AG04450 (cell line): Measurements from ENCODE around the gene COL6A2. TPM values are rescaled to one million over a fixed set of nuclear protein-coding genes. Genes with fewer than 3 reads are reported as not detected.

Experiments used
- CTCF ChIA-PET: fragments of 300-600, 350-600 bp; formaldehyde crosslinking; extraction: SDS; loops from one replicate; lab custom pipeline; 2022; ENCODE audit warnings: antibody characterized with exemption, inconsistent platforms; lab: Charles Lee
- POLR2A ChIA-PET: fragments of 350-600 bp; formaldehyde crosslinking; extraction: SDS; loops from one replicate; lab custom pipeline; 2021; ENCODE audit warnings: antibody characterized with exemption, inconsistent platforms; lab: Yijun Ruan, JAX
- DNase-seq: peaks from one replicate; pipeline ENCODE4 v3.0.0-alpha.2; 2011; ENCODE audit warnings: low read depth, low spot score
- H3K27ac ChIP-seq: one replicate; pipeline ENCODE4 v1.5.1; 2012; ENCODE audit warnings: low read depth, low read length, control low read depth
- H3K27me3 ChIP-seq: one replicate; pipeline ENCODE4 v1.6.0; 2012; ENCODE audit warnings: low read length; ENCODE audit not compliant: control insufficient read depth, insufficient read depth
- H3K4me3 ChIP-seq: 2 replicates; pipeline ENCODE4 v1.5.1; 2011; ENCODE audit warnings: mild to moderate bottlenecking, low read depth, low read length, control low read depth
- H3K9me3 ChIP-seq: 2 replicates; pipeline ENCODE4 v1.5.1; 2012; ENCODE audit warnings: low read length; ENCODE audit not compliant: control insufficient read depth, insufficient read depth
- polyA plus RNA-seq: library from polyadenylated mRNA; depleted of rRNA; stranded (reverse); fragments of >200 nt; gene quantifications from 2 replicates; pipeline ENCODE4 v1.2.3, GENCODE V29; 2011
- TF ChIP-seq, protein P1 (sequence below): IDR thresholded peaks from 2 replicates; pipeline ENCODE4 v1.5.1; 2011; ENCODE audit warnings: low read depth, low read length, control low read depth, inconsistent platforms

The COL6A2 gene
- polyA plus RNA-seq, 1 experiment, result 454 TPM

DNA sequence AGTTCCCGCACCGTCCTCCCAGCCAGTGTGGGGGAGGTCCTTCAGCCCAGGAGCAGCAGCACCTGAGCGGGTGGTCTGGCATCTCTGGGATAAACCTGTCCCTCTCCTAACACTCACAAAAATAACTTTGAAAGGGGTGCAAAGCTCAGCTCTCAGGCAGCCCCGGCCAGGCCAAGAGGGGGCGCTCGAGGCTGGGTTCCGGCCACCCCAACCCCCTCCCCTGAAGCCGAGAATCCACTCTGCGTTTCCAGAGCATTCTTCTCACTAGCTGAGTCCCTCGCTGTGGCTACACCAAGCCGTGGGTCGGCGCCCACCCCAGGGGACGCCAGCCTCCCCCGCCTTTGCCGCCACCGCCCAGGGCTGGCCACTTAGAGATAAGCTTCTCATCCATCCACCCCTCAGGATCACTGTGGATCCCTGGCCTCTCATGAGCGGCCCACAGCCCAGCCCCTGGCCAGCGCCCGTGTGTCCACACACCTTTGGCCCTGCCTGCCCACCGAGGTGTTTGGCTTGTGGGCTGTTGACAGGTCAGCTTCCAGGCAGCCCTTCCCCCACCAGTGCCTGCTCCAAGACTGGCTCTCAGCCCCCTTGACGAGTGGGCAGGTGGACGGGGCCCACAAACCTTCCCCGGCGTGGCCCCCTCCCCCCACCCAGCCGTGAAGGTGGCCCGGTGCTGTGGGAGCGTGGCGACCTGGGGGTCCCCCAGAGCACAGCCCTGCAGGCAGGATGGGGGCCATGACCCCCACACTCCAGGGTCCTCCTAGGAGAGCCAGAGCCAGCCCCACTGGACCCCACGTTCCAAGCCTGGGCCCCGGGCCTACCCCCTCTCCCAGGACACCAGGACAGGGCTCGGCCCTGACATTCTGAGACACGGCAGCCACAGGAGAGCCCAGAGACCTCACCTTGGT, 55.6 kb downstream of the COL6A2 start:
- Histone ChIP-seq H3K27me3 (no peaks in the 10 kb centered on the region), H3K4me3 (no peak overlapping the region), H3K9me3 (no peaks in the 10 kb centered on the region; the same call in 1 of the 2 replicates), H3K27ac (no peak overlapping the region)
- TF ChIP-seq, protein P1, sequence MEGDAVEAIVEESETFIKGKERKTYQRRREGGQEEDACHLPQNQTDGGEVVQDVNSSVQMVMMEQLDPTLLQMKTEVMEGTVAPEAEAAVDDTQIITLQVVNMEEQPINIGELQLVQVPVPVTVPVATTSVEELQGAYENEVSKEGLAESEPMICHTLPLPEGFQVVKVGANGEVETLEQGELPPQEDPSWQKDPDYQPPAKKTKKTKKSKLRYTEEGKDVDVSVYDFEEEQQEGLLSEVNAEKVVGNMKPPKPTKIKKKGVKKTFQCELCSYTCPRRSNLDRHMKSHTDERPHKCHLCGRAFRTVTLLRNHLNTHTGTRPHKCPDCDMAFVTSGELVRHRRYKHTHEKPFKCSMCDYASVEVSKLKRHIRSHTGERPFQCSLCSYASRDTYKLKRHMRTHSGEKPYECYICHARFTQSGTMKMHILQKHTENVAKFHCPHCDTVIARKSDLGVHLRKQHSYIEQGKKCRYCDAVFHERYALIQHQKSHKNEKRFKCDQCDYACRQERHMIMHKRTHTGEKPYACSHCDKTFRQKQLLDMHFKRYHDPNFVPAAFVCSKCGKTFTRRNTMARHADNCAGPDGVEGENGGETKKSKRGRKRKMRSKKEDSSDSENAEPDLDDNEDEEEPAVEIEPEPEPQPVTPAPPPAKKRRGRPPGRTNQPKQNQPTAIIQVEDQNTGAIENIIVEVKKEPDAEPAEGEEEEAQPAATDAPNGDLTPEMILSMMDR, result peak; percentile 84
- POLR2A ChIA-PET, result interaction anchor here (0.7 to 1.0 kb wide), 2 partner anchors 74 to 132 kb away, joined by 3 read pairs; partner anchors contain the start of genes MCM3AP and YBEY
- DNase-seq, result no peak
- CTCF ChIA-PET, result interaction anchor here (0.6 to 2.6 kb wide), 16 partner anchors 8 to 481 kb away, joined by 3 to 31 read pairs (median 4); a partner anchor contains a TSS

DNA sequence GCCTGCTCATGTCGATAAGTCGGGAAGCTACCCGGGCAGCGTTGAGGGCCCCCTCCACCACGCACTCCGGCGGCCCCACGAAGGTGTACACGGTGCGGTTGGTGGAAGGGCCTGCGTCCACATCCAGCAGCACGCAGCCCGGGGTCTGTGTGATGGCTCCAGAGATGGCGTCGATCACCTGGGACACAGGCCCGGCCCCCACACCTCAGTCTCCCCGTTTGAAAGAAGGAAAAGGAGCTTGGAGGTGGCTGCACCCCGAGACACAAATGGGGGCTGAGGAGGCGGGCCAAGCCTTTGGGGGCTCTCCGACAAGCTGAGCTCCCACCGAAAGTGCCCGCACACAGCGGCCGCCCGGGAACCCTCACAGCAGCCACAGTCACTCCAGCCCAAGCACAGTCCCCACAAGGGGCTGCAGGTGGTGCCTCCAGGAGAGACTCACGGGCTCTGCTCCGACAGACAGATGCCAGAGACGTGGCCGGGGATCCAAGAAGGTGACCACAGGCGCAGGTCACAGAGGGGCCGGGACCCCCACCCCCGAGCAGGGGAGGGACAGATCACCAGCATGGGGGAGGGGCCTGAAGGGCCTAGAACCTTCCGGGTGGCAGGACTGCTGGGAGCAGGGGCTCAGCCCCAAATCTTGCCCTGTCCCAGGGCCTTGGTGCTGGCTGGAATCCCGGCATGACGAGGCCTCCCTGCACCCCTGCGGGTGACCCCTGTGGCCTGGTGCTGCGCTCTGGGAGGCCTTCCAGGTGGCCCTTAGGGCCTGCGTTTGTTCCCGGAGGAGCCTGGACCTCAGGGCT, 56.4 kb downstream of the COL6A2 start:
- DNase-seq, result no peak
- no peak overlapping the region for H3K4me3 ChIP-seq
- TF ChIP-seq, protein P1, result no peak
- POLR2A ChIA-PET, result no interaction called here
- CTCF ChIA-PET, result interaction anchor here (1.5 to 2.6 kb wide), 3 partner anchors 11 to 33 kb away, joined by 4 to 31 read pairs (median 5); no protein-coding TSS in a partner anchor
- no peaks in the 10 kb centered on the region; the same call in 1 of the 2 replicates for H3K9me3 ChIP-seq
- H3K27ac ChIP-seq, result no peak overlapping the region
- H3K27me3 ChIP-seq, result no peaks in the 10 kb centered on the region

DNA sequence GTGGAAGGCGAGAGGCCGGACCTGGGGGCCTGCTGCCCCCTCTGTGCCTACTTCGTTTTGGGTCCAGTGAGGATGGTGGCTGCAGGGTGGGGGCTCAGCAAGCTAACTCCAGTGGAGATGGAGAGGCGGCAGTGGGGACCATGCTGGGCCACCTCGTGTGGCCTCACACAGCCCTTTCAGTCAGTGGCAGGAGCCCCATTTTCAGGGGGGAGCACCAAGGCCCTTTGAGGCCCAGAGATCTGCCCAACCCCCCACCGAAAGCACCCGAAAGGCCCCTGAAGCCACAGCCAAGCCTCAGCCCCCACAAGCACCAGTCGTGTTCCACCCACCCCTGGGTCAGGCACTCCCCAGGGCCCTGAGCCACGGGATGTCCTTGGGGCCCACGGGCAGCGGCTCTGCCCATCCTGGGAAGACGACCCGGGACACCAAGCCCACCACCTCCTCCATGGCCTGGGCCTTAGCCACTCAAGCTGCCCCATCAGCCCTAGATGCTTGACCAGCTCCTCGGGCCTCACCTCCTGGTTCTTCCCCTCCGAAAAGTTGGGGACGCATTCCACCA, 57.1 kb downstream of the COL6A2 start:
- POLR2A ChIA-PET, result no interaction called here
- no peak overlapping the region for H3K27ac ChIP-seq
- CTCF ChIA-PET, result no interaction called here
- no peaks in the 10 kb centered on the region; the same call in 1 of the 2 replicates for H3K9me3 ChIP-seq
- H3K27me3 ChIP-seq, result no peaks in the 10 kb centered on the region
- TF ChIP-seq, protein P1, result no peak
- no peak for DNase-seq
- H3K4me3 ChIP-seq, result no peak overlapping the region

DNA sequence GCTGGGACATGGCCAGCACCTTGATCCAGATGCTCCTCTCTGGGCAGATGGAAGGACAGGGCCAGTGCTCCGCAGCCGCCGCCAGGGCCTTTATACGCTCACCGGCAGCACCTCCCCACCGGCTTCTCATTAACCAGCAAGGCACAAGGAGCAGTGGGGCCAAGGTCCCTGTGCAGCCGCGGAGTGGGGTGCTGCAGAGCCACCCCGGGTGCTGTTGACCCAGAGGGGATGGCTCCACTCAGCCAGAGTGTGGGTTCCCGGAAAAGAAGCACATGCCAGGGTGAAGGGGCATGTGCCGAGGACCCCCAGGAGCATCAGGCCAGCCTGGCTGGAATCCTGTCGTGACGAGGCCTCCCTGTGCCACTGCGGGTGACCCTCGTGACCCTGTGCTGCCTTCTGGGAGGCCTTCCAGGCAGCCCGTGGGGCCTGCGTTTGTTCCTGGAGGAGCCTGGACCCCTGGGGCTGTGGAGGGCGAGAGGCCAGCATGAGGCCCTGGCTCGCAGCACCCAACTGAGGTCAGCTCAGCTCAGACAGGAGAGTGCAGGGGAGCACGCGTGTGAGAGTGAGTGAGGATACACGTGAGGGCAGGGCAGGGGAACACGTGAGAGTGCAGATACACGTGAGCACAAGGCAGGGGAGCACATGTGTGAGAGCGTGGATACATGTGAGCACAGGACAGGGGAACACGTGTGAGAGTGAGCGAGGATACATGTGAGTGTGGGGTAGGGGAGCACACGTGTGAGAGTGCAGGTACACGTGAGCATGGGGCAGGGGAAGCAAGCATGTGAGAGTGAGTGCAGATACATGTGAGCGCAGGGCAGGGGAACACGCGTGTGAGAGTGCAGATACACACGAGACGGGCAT, 57.8 kb downstream of the COL6A2 start, which contains the start of gene FTCD:
Gene FTCD (minus strand): TSS at position 66 of the 864 bp plus-strand sequence. CDS start 56 bp downstream, at position 10.
- H3K4me3 ChIP-seq, result no peak within 1 kb of the TSS

More for the DNA sequence above, 57.8 kb downstream of the COL6A2 start, which contains the start of gene FTCD:
- H3K27ac ChIP-seq, result no peak within 1 kb of the TSS
- TF ChIP-seq, protein P1, result no peak
- H3K27me3 ChIP-seq, result no peaks in the 10 kb centered on the region
- peaks cover 1% of the 10 kb centered on the region; the same call in 1 of the 2 replicates for H3K9me3 ChIP-seq
- POLR2A ChIA-PET, result no interaction called here
- no peak for DNase-seq
- CTCF ChIA-PET, result no interaction called here
